A673 (cell line): ENCODE measurements around the gene SLIT3. TPM values are rescaled to one million over a fixed set of nuclear protein-coding genes. Genes with fewer than 3 reads are reported as not detected.

ENCODE experiments used
- BruUV-seq: library from RNA; stranded (reverse); fragments of 400-500 nt; replicated peaks from 2 replicates; lab custom pipeline; 2021; lab: Mats Ljungman, UMichigan
- CTCF ChIA-PET: fragments of 300-600 bp; sonication (Branson Sonifier 250); formaldehyde crosslinking; loops from one replicate; lab custom pipeline; 2022; ENCODE audit warnings: antibody characterized with exemption; lab: Charles Lee
- POLR2A ChIA-PET: fragments of 300-600 bp; sonication (Branson Sonifier 250); formaldehyde crosslinking; loops from one replicate; lab custom pipeline; 2022; ENCODE audit warnings: antibody characterized with exemption; ENCODE audit not compliant: low non-redundant PET; lab: Charles Lee
- DNase-seq: peaks from one replicate; pipeline ENCODE4 v3.0.0-alpha.2; 2015; ENCODE audit warnings: low spot score
- H3K27ac ChIP-seq: fragments of 200-600 bp; sonication (generic); 2 replicates; pipeline ENCODE4 v1.5.1; 2016; ENCODE audit warnings: mixed run types, low read depth, mild to moderate bottlenecking, mixed read lengths, antibody characterized with exemption, low read length; ENCODE audit not compliant: poor library complexity, severe bottlenecking
- H3K27me3 ChIP-seq: fragments of 200-600 bp; sonication (generic); replicated peaks from 2 replicates; pipeline ENCODE4 v1.6.1; 2017; ENCODE audit warnings: mixed run types, low read depth, mild to moderate bottlenecking, mixed read lengths, antibody characterized with exemption, low read length; ENCODE audit not compliant: insufficient read depth, poor library complexity
- H3K36me3 ChIP-seq: fragments of 200-600 bp; sonication (generic); 2 replicates; pipeline ENCODE4 v1.6.1; 2016; ENCODE audit warnings: mixed run types, mild to moderate bottlenecking, mixed read lengths, antibody characterized with exemption, low read length; ENCODE audit not compliant: insufficient read depth, poor library complexity, severe bottlenecking
- H3K4me1 ChIP-seq: fragments of 200-600 bp; sonication (generic); 2 replicates; pipeline ENCODE4 v1.6.1; 2017; ENCODE audit warnings: mixed run types, mild to moderate bottlenecking, mixed read lengths, antibody characterized with exemption, low read length; ENCODE audit not compliant: insufficient read depth, poor library complexity, severe bottlenecking
- H3K4me3 ChIP-seq: fragments of 200-600 bp; sonication (generic); 2 replicates; pipeline ENCODE4 v1.5.1; 2016; ENCODE audit warnings: low read depth, mixed run types, mild to moderate bottlenecking, mixed read lengths, low read length; ENCODE audit not compliant: poor library complexity, severe bottlenecking
- H3K9me3 ChIP-seq: fragments of 200-600 bp; sonication (generic); 2 replicates; pipeline ENCODE4 v1.6.1; 2016; ENCODE audit warnings: mixed run types, low read depth, mild to moderate bottlenecking, mixed read lengths, antibody characterized with exemption, low read length; ENCODE audit not compliant: poor library complexity, severe bottlenecking
- CTCF ChIP-seq: fragments of 300-800, 200-600 bp; sonication (generic); conservative IDR thresholded peaks from 2 replicates; pipeline ENCODE4 v1.5.1; 2017; ENCODE audit warnings: low read depth, mild to moderate bottlenecking, antibody characterized with exemption, low read length, moderate library complexity, mixed read lengths
- EZH2 ChIP-seq: fragments of 200-600 bp; sonication (generic); IDR thresholded peaks from 2 replicates; pipeline ENCODE4 v1.6.1; 2017; ENCODE audit warnings: borderline replicate concordance, low read depth, mild to moderate bottlenecking, mixed read lengths, antibody characterized with exemption, low read length; ENCODE audit not compliant: poor library complexity, severe bottlenecking
- intact Hi-C: fragments of 100-400 bp; cut with micrococcal nuclease; formaldehyde crosslinking; loops from one replicate; pipeline ENCODE4 v1.10.0; 2022; ENCODE audit not compliant: unreplicated experiment
- total RNA-seq: library from RNA; stranded (reverse); gene quantifications from 2 replicates; pipeline ENCODE4 v1.2.3, GENCODE V29; 2021

Gene SLIT3
- total RNA-seq, 1 experiment from 2014 or later, result not detected

- Histone ChIP-seq H3K36me3 (no peaks in the 10 kb centered on the region), H3K4me3 (no peak overlapping the region), H3K9me3 (no peaks in the 10 kb centered on the region), H3K27me3 (peaks cover 88% of the 10 kb centered on the region), H3K27ac (no peak overlapping the region), H3K4me1 (no peaks in the 10 kb centered on the region)
- ChIA-PET POLR2A (no interaction called here), CTCF (no interaction called here)
- intact Hi-C loops, result loop anchor here (2.0 to 10.0 kb wide), 5 partner anchors 280 to 1033 kb away; partner anchors contain the start of gene SPDL1
- no TSS peak for BruUV-seq
- DNase-seq, result no peak
- TF ChIP-seq CTCF (no peak), EZH2 (no peak)
Observed at GRCh38 chr5:169301986-169302385, 1.0 kb upstream of the SLIT3 start.

GRCh38 chr5:169301386-169301934 lies 521 bp upstream of the SLIT3 start:
- DNase-seq, result no peak
- no peak overlapping the region for H3K27ac ChIP-seq
- ChIA-PET POLR2A (no interaction called here), CTCF (interaction anchor here (0.7 kb wide), 1 partner anchor 14 kb away, joined by 6 read pairs; no protein-coding TSS in a partner anchor)
- H3K4me1 ChIP-seq, result no peaks in the 10 kb centered on the region
- TF ChIP-seq CTCF (no peak), EZH2 (no peak)
- intact Hi-C loops, result loop anchor here (5.0 to 10.0 kb wide), 2 partner anchors 281 to 597 kb away; partner anchors contain the start of gene SPDL1
- H3K36me3 ChIP-seq, result no peaks in the 10 kb centered on the region
- no TSS peak for BruUV-seq
- no peaks in the 10 kb centered on the region for H3K9me3 ChIP-seq
- H3K27me3 ChIP-seq, result peaks cover 91% of the 10 kb centered on the region
- H3K4me3 ChIP-seq, result peak overlapping the region; percentile 17

GRCh38 chr5:169299663-169300467 lies 1.1 kb downstream of the SLIT3 start:
- POLR2A ChIA-PET, result no interaction called here
- CTCF ChIA-PET, result no interaction called here
- Histone ChIP-seq H3K27ac (no peak overlapping the region), H3K4me3 (no peak overlapping the region), H3K4me1 (no peaks in the 10 kb centered on the region), H3K36me3 (no peaks in the 10 kb centered on the region), H3K9me3 (no peaks in the 10 kb centered on the region), H3K27me3 (peaks cover 85% of the 10 kb centered on the region)
- no peak for TF ChIP-seq EZH2
- TF ChIP-seq CTCF, result no peak
- BruUV-seq, result no TSS peak
- DNase-seq, result no peak
- intact Hi-C loops, result loop anchor here (5.0 to 10.0 kb wide), 2 partner anchors 282 to 595 kb away; partner anchors contain the start of gene SPDL1
